HepG2 (cell line): ENCODE measurements around the gene LXN. TPM values are rescaled to one million over a fixed set of nuclear protein-coding genes. Genes with fewer than 3 reads are reported as not detected.

Experiments used
- AGO2 ChIP-seq: fragments of 200-400 bp; formaldehyde crosslinking; optimal IDR thresholded peaks from 2 replicates; pipeline ENCODE3; 2017; ENCODE audit warnings: mild to moderate bottlenecking, low read depth, low read length, moderate library complexity
- BCL3 ChIP-seq: sonication (generic); formaldehyde crosslinking; IDR thresholded peaks from 2 replicates; pipeline ENCODE4 v1.5.1; 2020; ENCODE audit warnings: mild to moderate bottlenecking, missing genetic modification reagents, moderate library complexity
- CEBPZ ChIP-seq: IDR thresholded peaks from 2 replicates; pipeline ENCODE4 v1.6.1; 2012; ENCODE audit warnings: low read length, improper control_type of control experiment
- CTCF ChIP-seq: sonication (generic); formaldehyde crosslinking; IDR thresholded peaks from 2 replicates; pipeline ENCODE4 v1.5.0; 2020; ENCODE audit warnings: mild to moderate bottlenecking, missing genetic modification reagents, moderate library complexity
- FOXO4 ChIP-seq: sonication (generic); formaldehyde crosslinking; conservative IDR thresholded peaks from 2 replicates; pipeline ENCODE4 v1.8.1; 2023; ENCODE audit warnings: missing genetic modification reagents
- GMEB2 ChIP-seq: IDR thresholded peaks from 2 replicates; pipeline ENCODE4 v1.6.1; 2016; ENCODE audit warnings: missing biosample characterization, missing genetic modification reagents, low read depth
- NR3C1 ChIP-seq: sonication (generic); formaldehyde crosslinking; IDR thresholded peaks from 2 replicates; pipeline ENCODE4 v1.4.0; 2020; ENCODE audit warnings: missing genetic modification reagents
- PLSCR1 ChIP-seq: sonication (generic); formaldehyde crosslinking; IDR thresholded peaks from 2 replicates; pipeline ENCODE4 v1.5.0; 2020; ENCODE audit warnings: missing genetic modification reagents, mild to moderate bottlenecking, borderline replicate concordance
- SNRNP70 ChIP-seq: fragments of 200-400 bp; formaldehyde crosslinking; IDR thresholded peaks from 2 replicates; pipeline ENCODE4 v1.6.1; 2017; ENCODE audit warnings: mild to moderate bottlenecking, low read depth, low read length, moderate library complexity
- SOX6 ChIP-seq, 2 experiments: fragments of 450-650 bp in 1 of 2; sonication (generic) in 1 of 2; formaldehyde crosslinking in 1 of 2; IDR thresholded peaks; 2 replicates each; pipeline versions ENCODE4 v1.4.0 to v1.6.1; 2017 to 2020; ENCODE audit warnings: antibody characterized with exemption in 1 of 2, mild to moderate bottlenecking in 1 of 2, missing genetic modification reagents in 1 of 2
- ZNF431 ChIP-seq: sonication (generic); formaldehyde crosslinking; IDR thresholded peaks from 2 replicates; pipeline ENCODE4 v1.9.0; 2022; ENCODE audit warnings: missing genetic modification reagents, low read depth, mild to moderate bottlenecking, borderline replicate concordance
- ZNF550 ChIP-seq: sonication (generic); formaldehyde crosslinking; IDR thresholded peaks from 2 replicates; pipeline ENCODE4 v1.4.0; 2020; ENCODE audit warnings: mild to moderate bottlenecking, missing genetic modification reagents, borderline replicate concordance
- ZNF710 ChIP-seq: sonication (generic); formaldehyde crosslinking; IDR thresholded peaks from 2 replicates; pipeline ENCODE4 v1.5.0; 2020; ENCODE audit warnings: mild to moderate bottlenecking, missing genetic modification reagents, borderline replicate concordance
- polyA plus RNA-seq, 8 experiments: library from polyadenylated mRNA; depleted of rRNA in 3 of 8; stranded (reverse) in 7 of 8; unstranded in 1 of 8; fragments of >200 nt; fragmentation: Illumina TruSeq in 4 of 8; extraction: Trizol in 4 of 8; gene quantifications; 2 replicates each; pipeline versions ENCODE4 v1.2.1 to v1.2.3, GENCODE V29; 2011 to 2016; ENCODE audit warnings: low read depth in 4 of 8, missing spikeins in 1 of 8, mixed read lengths in 1 of 8; ENCODE audit not compliant: insufficient read depth in 1 of 8
- total RNA-seq, 5 experiments: library from RNA; depleted of rRNA; stranded (reverse); fragments of >200 nt; fragmentation: Illumina TruSeq; extraction: Trizol; gene quantifications; 2 replicates each; pipeline ENCODE4 v1.2.3, GENCODE V29; 2016; ENCODE audit warnings: low read depth in 1 of 5

Gene LXN
- total and polyA plus RNA-seq, 2 of the 13 experiments (the other 11 are each of a cell fraction or from before 2014, with no cell fraction given), result not detected

- TF ChIP-seq PLSCR1 (CRISPR knock-in tag) (no peak), AGO2 (peak; percentile 40), CEBPZ (no peak), FOXO4 (CRISPR knock-in tag) (no peak), ZNF431 (no peak), NR3C1 (CRISPR knock-in tag) (no peak), SNRNP70 (no peak), BCL3 (no peak), GMEB2 (no peak), CTCF (CRISPR knock-in tag) (0 out of 2 replicates have a peak, but pooled peaks have one; percentile 17), ZNF550 (CRISPR knock-in tag) (no peak), SOX6 (IDR thresholded peaks at IDR 0.05) (no peak), SOX6 (CRISPR knock-in tag; IDR thresholded peaks at IDR 0.05) (no peak), ZNF710 (CRISPR knock-in tag) (no peak)
Observed at GRCh38 chr3:158672215-158673176, at the start of gene LXN (continued).
